Stimulated activated naive B cell treated with anti-CD40 and anti-IgM and Interleukin-4, amounts not matched to agents 10 μg/mL and 1 μg/mL and 100 μg/mL, for 72 hours (primary cell): Measurements from ENCODE around the gene FAM153A.
"Not testable (repeated sequence)": the region's sequence is repeated elsewhere in the genome, so short reads cannot be mapped to it uniquely, and the experiment has no call there.

Source experiments
- ATAC-seq, 2 donors: fragments of 150-1000 bp; cut with Tn5 transposase; replicated peaks; 2 replicates each; pipeline ENCODE4 v1.10.0; 2021; ENCODE audit warnings: moderate library complexity in 1 of 2
- DNase-seq: peaks from one replicate; pipeline ENCODE4 v3.0.0; 2021
- H3K27ac Mint-ChIP-seq: one replicate; pipeline ENCODE4 v1.8.0; 2022; ENCODE audit warnings: mild to moderate bottlenecking, mixed read lengths
- H3K27me3 Mint-ChIP-seq, 2 donors: one replicate each; pipeline ENCODE4 v1.8.0; 2022; ENCODE audit warnings: mixed read lengths in 2 of 2
- H3K36me3 Mint-ChIP-seq, 2 donors: one replicate each; pipeline ENCODE4 v1.8.0; 2022; ENCODE audit warnings: mixed read lengths in 2 of 2, mild to moderate bottlenecking in 1 of 2
- H3K4me1 Mint-ChIP-seq, 2 donors: one replicate each; pipeline ENCODE4 v1.8.0; 2022; ENCODE audit warnings: mixed read lengths in 2 of 2, mild to moderate bottlenecking in 1 of 2
- H3K4me3 Mint-ChIP-seq, 2 donors: one replicate each; pipeline ENCODE4 v1.8.0; 2022; ENCODE audit warnings: mild to moderate bottlenecking in 2 of 2, mixed read lengths in 2 of 2, moderate library complexity in 1 of 2
- H3K9me3 Mint-ChIP-seq, 2 donors: one replicate each; pipeline ENCODE4 v1.8.0; 2022; ENCODE audit warnings: mixed read lengths in 2 of 2, mild to moderate bottlenecking in 1 of 2

The FAM153A gene

GRCh38 chr5:177782792-177783633 is at the start of gene FAM153A:
TSS of gene FAM153A (minus strand) at chr5:177782899.
- peak; percentile 89 to 90 for ATAC-seq
- H3K9me3 Mint-ChIP-seq, H3K4me1 Mint-ChIP-seq, H3K27ac Mint-ChIP-seq, H3K27me3 Mint-ChIP-seq, H3K36me3 Mint-ChIP-seq, DNase-seq: not testable (repeated sequence)
- peak within 1 kb of the TSS; percentile 38 to 71 for H3K4me3 Mint-ChIP-seq

DNA sequence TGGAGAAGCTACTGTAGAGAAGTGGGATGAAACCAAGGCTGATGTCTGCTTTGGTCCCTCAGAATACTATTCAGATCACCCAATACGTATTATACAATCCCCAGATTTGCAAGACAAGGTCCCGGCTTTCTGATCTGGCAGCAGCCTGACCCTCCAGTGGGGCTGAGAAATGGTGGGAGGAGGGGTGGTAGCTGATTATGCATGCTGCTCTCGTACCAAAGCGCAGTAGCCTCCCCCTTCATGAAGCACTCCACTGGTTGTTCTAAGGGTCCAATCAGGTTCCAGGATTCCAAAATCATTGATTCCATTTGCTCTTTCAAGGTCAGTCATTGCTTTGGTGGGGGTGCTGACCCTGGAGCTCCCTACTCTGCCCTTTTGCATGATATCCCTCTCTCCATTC is 49.6 kb upstream of the FAM153A start:
- H3K4me1 Mint-ChIP-seq, H3K4me3 Mint-ChIP-seq, H3K27ac Mint-ChIP-seq, ATAC-seq, DNase-seq, H3K27me3 Mint-ChIP-seq, H3K9me3 Mint-ChIP-seq, H3K36me3 Mint-ChIP-seq: not testable (repeated sequence)

GRCh38 chr5:177826073-177826472 is 43.4 kb upstream of the FAM153A start:
- not testable (repeated sequence) for H3K27me3 Mint-ChIP-seq, H3K27ac Mint-ChIP-seq, H3K36me3 Mint-ChIP-seq, H3K9me3 Mint-ChIP-seq, DNase-seq, H3K4me1 Mint-ChIP-seq, H3K4me3 Mint-ChIP-seq
- ATAC-seq = peak in 1 of 2 donors; percentile 48

- H3K4me3 Mint-ChIP-seq, H3K27ac Mint-ChIP-seq, H3K36me3 Mint-ChIP-seq: not testable (repeated sequence)
These were observed 42.1 kb upstream of the FAM153A start for GRCh38 chr5:177824776-177825175.

GRCh38 chr5:177822489-177822888 is 39.8 kb upstream of the FAM153A start:
- H3K27me3 Mint-ChIP-seq, H3K27ac Mint-ChIP-seq, DNase-seq, H3K4me1 Mint-ChIP-seq, H3K36me3 Mint-ChIP-seq, ATAC-seq, H3K9me3 Mint-ChIP-seq, H3K4me3 Mint-ChIP-seq: not testable (repeated sequence)

More at GRCh38 chr5:177824776-177825175, 42.1 kb upstream of the FAM153A start:
- H3K4me1 Mint-ChIP-seq, H3K9me3 Mint-ChIP-seq, ATAC-seq, H3K27me3 Mint-ChIP-seq, DNase-seq: not testable (repeated sequence)

GRCh38 chr5:177819664-177820063 is 37.0 kb upstream of the FAM153A start:
- H3K27ac Mint-ChIP-seq, H3K27me3 Mint-ChIP-seq, ATAC-seq, DNase-seq, H3K4me1 Mint-ChIP-seq, H3K36me3 Mint-ChIP-seq, H3K9me3 Mint-ChIP-seq, H3K4me3 Mint-ChIP-seq: not testable (repeated sequence)

- not testable (repeated sequence) for H3K9me3 Mint-ChIP-seq, H3K36me3 Mint-ChIP-seq, H3K4me1 Mint-ChIP-seq, DNase-seq, H3K4me3 Mint-ChIP-seq, H3K27me3 Mint-ChIP-seq, H3K27ac Mint-ChIP-seq
- peak; percentile 47 to 54 for ATAC-seq
These were observed 30.2 kb upstream of the FAM153A start for GRCh38 chr5:177812814-177813425.

GRCh38 chr5:177812160-177812743 is 29.6 kb upstream of the FAM153A start:
- H3K27me3 Mint-ChIP-seq, DNase-seq, H3K4me1 Mint-ChIP-seq, H3K27ac Mint-ChIP-seq, H3K36me3 Mint-ChIP-seq, H3K4me3 Mint-ChIP-seq, ATAC-seq, H3K9me3 Mint-ChIP-seq: not testable (repeated sequence)

GRCh38 chr5:177809209-177809913 is 26.7 kb upstream of the FAM153A start:
- not testable (repeated sequence) for H3K27ac Mint-ChIP-seq, DNase-seq, H3K36me3 Mint-ChIP-seq, H3K4me3 Mint-ChIP-seq, H3K27me3 Mint-ChIP-seq, H3K4me1 Mint-ChIP-seq, H3K9me3 Mint-ChIP-seq
- peak; percentile 27 to 44 for ATAC-seq

- DNase-seq, H3K27me3 Mint-ChIP-seq, H3K27ac Mint-ChIP-seq, ATAC-seq, H3K4me1 Mint-ChIP-seq, H3K4me3 Mint-ChIP-seq, H3K36me3 Mint-ChIP-seq, H3K9me3 Mint-ChIP-seq: not testable (repeated sequence)
These were observed 25.7 kb upstream of the FAM153A start for GRCh38 chr5:177808420-177808819.

GRCh38 chr5:177807265-177807664 is 24.6 kb upstream of the FAM153A start:
- not testable (repeated sequence) for H3K9me3 Mint-ChIP-seq, H3K36me3 Mint-ChIP-seq, H3K4me1 Mint-ChIP-seq, ATAC-seq, H3K4me3 Mint-ChIP-seq, H3K27me3 Mint-ChIP-seq, DNase-seq, H3K27ac Mint-ChIP-seq

DNA sequence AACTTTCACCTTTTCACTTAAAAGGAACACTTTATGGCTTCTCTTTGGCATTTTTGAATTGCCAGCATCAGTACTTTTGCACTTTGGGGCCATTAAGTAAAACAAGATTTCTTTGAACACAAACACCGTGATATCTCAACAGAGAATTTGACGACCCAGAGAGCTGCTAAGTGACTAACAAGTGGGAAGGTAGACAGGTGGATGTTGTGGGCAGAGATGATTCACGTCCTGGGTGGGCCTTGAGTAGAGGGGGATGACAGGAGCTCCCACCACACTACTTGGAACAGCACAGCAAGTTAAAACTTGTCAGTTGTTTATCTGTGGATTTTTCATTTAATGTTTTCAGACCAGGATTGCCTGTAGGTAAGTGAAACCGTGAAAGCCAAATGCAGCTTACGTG is 18.7 kb upstream of the FAM153A start:
- H3K36me3 Mint-ChIP-seq, DNase-seq, H3K4me1 Mint-ChIP-seq, H3K27ac Mint-ChIP-seq, H3K9me3 Mint-ChIP-seq, H3K27me3 Mint-ChIP-seq, H3K4me3 Mint-ChIP-seq, ATAC-seq: not testable (repeated sequence)

DNA sequence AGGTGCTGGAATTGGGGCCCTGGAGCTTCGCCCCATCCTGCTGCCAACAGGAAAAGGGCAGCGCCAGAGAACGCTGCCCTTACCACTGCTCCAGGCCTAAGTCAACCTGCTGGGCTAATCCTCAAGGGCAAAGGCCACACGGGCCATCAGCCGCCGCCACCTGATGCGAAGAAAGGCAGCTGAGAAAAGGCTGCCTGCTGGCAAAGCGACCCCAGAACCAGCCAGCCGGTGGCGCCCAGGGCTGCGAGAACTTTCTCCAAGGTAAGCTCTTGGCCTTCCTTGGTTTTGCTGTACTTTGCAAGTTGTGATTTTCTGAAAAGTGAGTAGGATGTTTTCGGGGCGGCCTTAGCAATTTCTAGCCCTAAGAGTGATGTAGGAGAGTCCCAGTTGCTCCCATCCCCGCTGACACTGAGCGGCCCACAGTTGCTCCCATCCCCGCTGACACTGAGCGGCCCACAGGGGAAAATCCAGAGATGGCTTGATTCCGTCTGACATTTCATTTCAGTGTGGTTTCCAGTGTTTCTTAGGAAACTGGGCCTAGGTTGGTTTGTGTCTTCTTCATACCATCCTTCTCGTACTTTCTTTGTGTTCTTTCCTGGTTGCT is 15.6 kb upstream of the FAM153A start:
- not testable (repeated sequence) for H3K9me3 Mint-ChIP-seq, H3K4me3 Mint-ChIP-seq, H3K4me1 Mint-ChIP-seq, H3K27ac Mint-ChIP-seq, ATAC-seq, DNase-seq, H3K36me3 Mint-ChIP-seq, H3K27me3 Mint-ChIP-seq

DNA sequence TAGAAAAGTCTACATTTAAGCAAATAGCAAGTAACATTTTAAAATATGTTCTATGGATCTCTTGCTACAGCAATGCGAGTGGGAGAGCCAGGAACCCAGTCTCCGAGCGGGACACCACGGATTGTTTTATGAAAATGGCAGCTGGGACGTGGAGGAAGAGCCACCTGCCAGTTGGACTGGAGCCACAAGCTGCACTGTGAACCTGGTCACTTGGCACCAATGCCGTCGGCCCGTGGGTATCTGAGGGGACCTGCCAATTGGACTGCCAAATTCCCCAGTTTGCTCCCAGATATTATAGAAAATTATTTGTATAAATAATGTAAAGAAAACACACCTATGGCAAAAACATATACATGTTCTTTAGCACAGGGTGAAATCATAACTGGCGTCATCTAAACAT is 10.6 kb upstream of the FAM153A start:
- H3K36me3 Mint-ChIP-seq, H3K4me1 Mint-ChIP-seq, H3K9me3 Mint-ChIP-seq, H3K27ac Mint-ChIP-seq, H3K27me3 Mint-ChIP-seq, DNase-seq, H3K4me3 Mint-ChIP-seq, ATAC-seq: not testable (repeated sequence)
